IMR-90 (cell line): ENCODE data around the gene PAK4. TPM values are rescaled to one million over a fixed set of nuclear protein-coding genes. Genes with fewer than 3 reads are reported as not detected.

Source experiments
- ATAC-seq: fragments of 200-7000 bp; cut with Tn5 transposase; 2 replicates; pipeline ENCODE4 v1.9.1; 2020; ENCODE audit warnings: low read depth, mild to moderate bottlenecking, moderate library complexity
- BruUV-seq: library from RNA; stranded (reverse); fragments of 400-500 nt; replicated peaks from 2 replicates; lab custom pipeline; 2021; lab: Mats Ljungman, UMichigan
- CTCF ChIA-PET: fragments of 300-600 bp; formaldehyde crosslinking; extraction: SDS; loops from one replicate; lab custom pipeline; 2021; ENCODE audit warnings: antibody characterized with exemption; lab: Yijun Ruan, JAX
- POLR2A ChIA-PET: fragments of 300-600 bp; sonication (Branson Sonifier 250); formaldehyde crosslinking; loops from one replicate; lab custom pipeline; 2022; ENCODE audit warnings: antibody characterized with exemption; ENCODE audit not compliant: unreplicated experiment; lab: Charles Lee
- DNase-seq: peaks from one replicate; pipeline ENCODE4 v3.0.0; 2013
- H2AFZ ChIP-seq: replicated peaks from 2 replicates; pipeline ENCODE3; 2013; ENCODE audit warnings: low read length, mild to moderate bottlenecking; ENCODE audit not compliant: poor library complexity
- H2AK5ac ChIP-seq: 2 replicates; pipeline ENCODE4 v1.6.1; 2013; ENCODE audit warnings: low read depth, low read length, inconsistent platforms
- H2AK9ac ChIP-seq: replicated peaks from 2 replicates; pipeline ENCODE3; 2013; ENCODE audit warnings: mild to moderate bottlenecking, low read depth, low read length, moderate library complexity; ENCODE audit not compliant: poor library complexity
- H2BK120ac ChIP-seq: 2 replicates; pipeline ENCODE4 v1.6.1; 2013; ENCODE audit warnings: low read depth, low read length, inconsistent platforms
- H2BK15ac ChIP-seq: 3 replicates; pipeline ENCODE4 v1.6.1; 2013; ENCODE audit warnings: low read depth, low read length, inconsistent platforms
- H2BK20ac ChIP-seq: 2 replicates; pipeline ENCODE4 v1.6.1; 2013; ENCODE audit warnings: low read depth, mild to moderate bottlenecking, inconsistent platforms, low read length, moderate library complexity
- H2BK5ac ChIP-seq: 2 replicates; pipeline ENCODE4 v1.6.1; 2013; ENCODE audit warnings: mild to moderate bottlenecking, low read depth, low read length, inconsistent platforms; ENCODE audit not compliant: poor library complexity, severe bottlenecking
- H3K14ac ChIP-seq: replicated peaks from 2 replicates; pipeline ENCODE4 v1.6.1; 2013; ENCODE audit warnings: low read depth, low read length, inconsistent platforms
- H3K18ac ChIP-seq: 2 replicates; pipeline ENCODE4 v1.6.1; 2013; ENCODE audit warnings: low read depth, low read length, control low read depth
- H3K23ac ChIP-seq: 2 replicates; pipeline ENCODE4 v1.6.1; 2013; ENCODE audit warnings: low read depth, low read length, inconsistent platforms
- H3K27ac ChIP-seq: 2 replicates; pipeline ENCODE4 v1.5.1; 2013; ENCODE audit warnings: mild to moderate bottlenecking, control low read depth, low read length; ENCODE audit not compliant: insufficient read depth
- H3K27me3 ChIP-seq: 2 replicates; pipeline ENCODE4 v1.6.1; 2013; ENCODE audit warnings: low read length; ENCODE audit not compliant: control insufficient read depth, insufficient read depth
- H3K36me3 ChIP-seq: 2 replicates; pipeline ENCODE4 v1.6.1; 2013; ENCODE audit warnings: low read length, mixed read lengths; ENCODE audit not compliant: control insufficient read depth, insufficient read depth
- H3K4ac ChIP-seq: 2 replicates; pipeline ENCODE4 v1.6.1; 2013; ENCODE audit warnings: low read depth, low read length, inconsistent platforms
- H3K4me1 ChIP-seq: 2 replicates; pipeline ENCODE4 v1.6.1; 2013; ENCODE audit warnings: low read length, mixed read lengths; ENCODE audit not compliant: control insufficient read depth, insufficient read depth
- H3K4me2 ChIP-seq: 2 replicates; pipeline ENCODE4 v1.6.1; 2013; ENCODE audit warnings: low read depth, mild to moderate bottlenecking, control low read depth, low read length, moderate library complexity
- H3K4me3 ChIP-seq: 2 replicates; pipeline ENCODE4 v1.5.1; 2013; ENCODE audit warnings: low read depth, mild to moderate bottlenecking, control low read depth, low read length, moderate library complexity; ENCODE audit not compliant: insufficient read depth
- H3K56ac ChIP-seq: 2 replicates; pipeline ENCODE4 v1.6.1; 2013; ENCODE audit warnings: low read length, inconsistent platforms; ENCODE audit not compliant: insufficient read depth; ENCODE audit errors: extremely low read depth
- H3K79me1 ChIP-seq, 2 experiments: 2 replicates each; pipeline ENCODE4 v1.6.1; 2013; ENCODE audit warnings: low read length in 2 of 2, inconsistent platforms in 1 of 2, low read depth in 1 of 2
- H3K9ac ChIP-seq: 2 replicates; pipeline ENCODE4 v1.6.1; 2013; ENCODE audit warnings: low read depth, low read length, control low read depth
- H3K9me1 ChIP-seq: 2 replicates; pipeline ENCODE4 v1.6.1; 2013; ENCODE audit warnings: low read length, inconsistent platforms; ENCODE audit not compliant: insufficient read depth
- H3K9me3 ChIP-seq: 2 replicates; pipeline ENCODE4 v1.6.1; 2013; ENCODE audit warnings: low read length; ENCODE audit not compliant: control insufficient read depth, insufficient read depth
- H4K20me1 ChIP-seq: 2 replicates; pipeline ENCODE4 v1.6.1; 2013; ENCODE audit warnings: low read length, inconsistent platforms; ENCODE audit not compliant: insufficient read depth
- H4K5ac ChIP-seq: 2 replicates; pipeline ENCODE4 v1.6.1; 2013; ENCODE audit warnings: mild to moderate bottlenecking, low read depth, low read length, control low read depth
- H4K8ac ChIP-seq, 2 experiments: 2 replicates each; pipeline ENCODE4 v1.6.1; 2013; ENCODE audit warnings: low read depth in 2 of 2, low read length in 2 of 2, control low read depth in 1 of 2, inconsistent platforms in 1 of 2
- H4K91ac ChIP-seq: 2 replicates; pipeline ENCODE4 v1.6.1; 2013; ENCODE audit warnings: low read depth, low read length, inconsistent platforms; ENCODE audit not compliant: insufficient read depth
- BHLHE40 ChIP-seq: fragments of 150-350 bp; IDR thresholded peaks from 2 replicates; pipeline ENCODE4 v1.6.1; 2016; ENCODE audit warnings: mild to moderate bottlenecking, low read depth, low read length
- CEBPB ChIP-seq: IDR thresholded peaks from 2 replicates; pipeline ENCODE4 v1.6.1; 2012; ENCODE audit warnings: low read depth, low read length, improper control_type of control experiment
- CHD1 ChIP-seq: IDR thresholded peaks from 2 replicates; pipeline ENCODE4 v1.6.1; 2012; ENCODE audit warnings: low read depth, low read length, improper control_type of control experiment
- FOS ChIP-seq: fragments of 150-350 bp; IDR thresholded peaks from 2 replicates; pipeline ENCODE4 v1.6.1; 2016; ENCODE audit warnings: low read depth, low read length
- MAFK ChIP-seq: IDR thresholded peaks from 2 replicates; pipeline ENCODE4 v1.6.1; 2012; ENCODE audit warnings: low read depth, low read length, improper control_type of control experiment
- MXI1 ChIP-seq: IDR thresholded peaks from 2 replicates; pipeline ENCODE4 v1.6.1; 2012; ENCODE audit warnings: low read depth, mild to moderate bottlenecking, low read length, moderate library complexity, borderline replicate concordance
- NFE2L2 ChIP-seq: fragments of 150-350 bp; IDR thresholded peaks from 2 replicates; pipeline ENCODE4 v1.6.1; 2016; ENCODE audit warnings: low read depth, mild to moderate bottlenecking, low read length
- POLR2A ChIP-seq: IDR thresholded peaks from 2 replicates; pipeline ENCODE4 v1.6.1; 2012; ENCODE audit warnings: mild to moderate bottlenecking, low read depth, low read length
- RCOR1 ChIP-seq: IDR thresholded peaks from 2 replicates; pipeline ENCODE4 v1.6.1; 2012; ENCODE audit warnings: mild to moderate bottlenecking, low read length, improper control_type of control experiment; ENCODE audit not compliant: insufficient replicate concordance
- RFX5 ChIP-seq: IDR thresholded peaks from 2 replicates; pipeline ENCODE4 v1.8.0; 2012; ENCODE audit warnings: low read depth, mild to moderate bottlenecking, low read length, moderate library complexity
- SMC3 ChIP-seq: fragments of 150-350 bp; IDR thresholded peaks from 2 replicates; pipeline ENCODE4 v1.6.1; 2016; ENCODE audit warnings: low read depth, mild to moderate bottlenecking, antibody characterized with exemption, low read length, moderate library complexity
- WGBS, 2 experiments: methylation state at CpG; one replicate each; pipeline versions ENCODE4 v1.1.5 to v1.1.7; 2013; ENCODE audit warnings: missing lambda C conversion rate in 2 of 2; ENCODE audit not compliant: insufficient read length in 1 of 2; ENCODE audit errors: extremely low coverage in 2 of 2; 5-methylcytosine and 5-hydroxymethylcytosine counted together
- dilution Hi-C: fragments of 300-500 bp; cut with HindIII; formaldehyde crosslinking; loops from one replicate; pipeline ENCODE4 v1.14.3; 2018; ENCODE audit warnings: low sequenced_read_pairs; ENCODE audit not compliant: unreplicated experiment
- in situ Hi-C: fragments of 300-500 bp; cut with MboI; formaldehyde crosslinking; loops from 3 replicates; pipeline ENCODE4 v1.14.3; 2019; ENCODE audit warnings: low sequenced_read_pairs, inconsistent platforms, mixed read lengths
- intact Hi-C: fragments of 100-400 bp; cut with micrococcal nuclease; formaldehyde crosslinking; loops from 2 replicates; pipeline ENCODE4 v1.10.0; 2022
- polyA plus RNA-seq, 3 experiments: library from polyadenylated mRNA; depleted of rRNA; stranded (reverse); fragments of >200 nt; gene quantifications; 2 replicates each; pipeline ENCODE4 v1.2.3, GENCODE V29; 2012; ENCODE audit warnings: low replicate concordance in 1 of 3
- total RNA-seq: library from RNA; depleted of rRNA; stranded (reverse); fragments of >200 nt; gene quantifications from 2 replicates; pipeline ENCODE4 v1.2.3, GENCODE V29; 2012
- TF ChIP-seq, protein P1 (sequence below): conservative IDR thresholded peaks from 2 replicates; pipeline ENCODE4 v1.5.1; 2012; ENCODE audit warnings: mild to moderate bottlenecking, low read depth, low read length, improper control_type of control experiment
- TF ChIP-seq, protein P2 (sequence below): fragments of 150-350 bp; IDR thresholded peaks from 2 replicates; pipeline ENCODE4 v1.6.1; 2017; ENCODE audit warnings: mild to moderate bottlenecking, antibody characterized with exemption, low read length, low read depth
- TF ChIP-seq, protein P3 (sequence below): fragments of 150-350 bp; IDR thresholded peaks from 2 replicates; pipeline ENCODE4 v1.6.1; 2016; ENCODE audit warnings: low read depth, mild to moderate bottlenecking, low read length, moderate library complexity, borderline replicate concordance

PAK4 gene
- total and polyA plus RNA-seq, 2 of the 4 experiments (the other 2 are of a cell fraction) = 2.0 to 27.2 TPM

DNA sequence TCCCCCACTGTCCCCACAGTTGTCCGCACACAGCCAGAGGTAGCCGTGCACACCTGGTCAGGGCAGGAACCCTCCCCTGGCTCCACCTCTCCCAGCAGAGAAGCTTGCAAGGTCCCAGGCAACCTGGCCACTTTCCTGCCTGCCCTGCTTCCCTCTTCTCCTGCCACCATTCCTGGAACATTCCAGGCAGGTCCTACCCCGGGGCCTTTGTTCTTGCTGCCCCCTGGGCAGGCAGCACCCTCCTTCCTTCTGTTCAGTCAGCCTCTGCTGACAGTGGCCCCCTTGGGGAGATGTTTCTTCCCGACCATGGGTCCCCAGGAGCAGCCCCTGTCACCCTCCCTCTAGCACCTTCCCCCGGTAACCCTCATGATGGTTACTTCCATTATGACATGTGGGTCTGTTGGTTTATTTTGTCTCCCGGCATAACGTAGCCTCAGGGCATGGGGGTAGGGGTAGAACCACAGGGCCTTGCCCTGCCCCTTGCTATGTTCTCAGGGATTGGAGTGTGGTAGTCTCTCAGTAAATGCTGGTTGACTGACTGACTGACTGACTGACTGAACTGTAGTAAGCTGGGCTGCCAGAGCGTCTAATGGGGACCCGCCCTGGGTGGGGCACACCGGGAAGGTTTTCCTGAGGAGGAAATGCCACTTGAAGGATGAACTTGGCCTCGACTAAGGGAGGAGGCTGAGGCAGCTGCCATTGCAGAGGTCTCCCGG, 10.8 kb downstream of the PAK4 start:
- H3K9ac ChIP-seq = no peak overlapping the region
- TF ChIP-seq MXI1 = no peak
- no peak for TF ChIP-seq BHLHE40
- TF ChIP-seq CHD1 = no peak
- no peak for TF ChIP-seq MAFK
- TF ChIP-seq SMC3 = no peak
- TF ChIP-seq, protein P1, sequence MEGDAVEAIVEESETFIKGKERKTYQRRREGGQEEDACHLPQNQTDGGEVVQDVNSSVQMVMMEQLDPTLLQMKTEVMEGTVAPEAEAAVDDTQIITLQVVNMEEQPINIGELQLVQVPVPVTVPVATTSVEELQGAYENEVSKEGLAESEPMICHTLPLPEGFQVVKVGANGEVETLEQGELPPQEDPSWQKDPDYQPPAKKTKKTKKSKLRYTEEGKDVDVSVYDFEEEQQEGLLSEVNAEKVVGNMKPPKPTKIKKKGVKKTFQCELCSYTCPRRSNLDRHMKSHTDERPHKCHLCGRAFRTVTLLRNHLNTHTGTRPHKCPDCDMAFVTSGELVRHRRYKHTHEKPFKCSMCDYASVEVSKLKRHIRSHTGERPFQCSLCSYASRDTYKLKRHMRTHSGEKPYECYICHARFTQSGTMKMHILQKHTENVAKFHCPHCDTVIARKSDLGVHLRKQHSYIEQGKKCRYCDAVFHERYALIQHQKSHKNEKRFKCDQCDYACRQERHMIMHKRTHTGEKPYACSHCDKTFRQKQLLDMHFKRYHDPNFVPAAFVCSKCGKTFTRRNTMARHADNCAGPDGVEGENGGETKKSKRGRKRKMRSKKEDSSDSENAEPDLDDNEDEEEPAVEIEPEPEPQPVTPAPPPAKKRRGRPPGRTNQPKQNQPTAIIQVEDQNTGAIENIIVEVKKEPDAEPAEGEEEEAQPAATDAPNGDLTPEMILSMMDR = no peak
- no peak for TF ChIP-seq RFX5
- TF ChIP-seq, protein P2, sequence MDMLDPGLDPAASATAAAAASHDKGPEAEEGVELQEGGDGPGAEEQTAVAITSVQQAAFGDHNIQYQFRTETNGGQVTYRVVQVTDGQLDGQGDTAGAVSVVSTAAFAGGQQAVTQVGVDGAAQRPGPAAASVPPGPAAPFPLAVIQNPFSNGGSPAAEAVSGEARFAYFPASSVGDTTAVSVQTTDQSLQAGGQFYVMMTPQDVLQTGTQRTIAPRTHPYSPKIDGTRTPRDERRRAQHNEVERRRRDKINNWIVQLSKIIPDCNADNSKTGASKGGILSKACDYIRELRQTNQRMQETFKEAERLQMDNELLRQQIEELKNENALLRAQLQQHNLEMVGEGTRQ = no peak
- TF ChIP-seq CEBPB = no peak
- TF ChIP-seq FOS = no peak
- no peak for TF ChIP-seq NFE2L2
- TF ChIP-seq RCOR1 = no peak
- no peak for TF ChIP-seq POLR2A
- TF ChIP-seq, protein P3, sequence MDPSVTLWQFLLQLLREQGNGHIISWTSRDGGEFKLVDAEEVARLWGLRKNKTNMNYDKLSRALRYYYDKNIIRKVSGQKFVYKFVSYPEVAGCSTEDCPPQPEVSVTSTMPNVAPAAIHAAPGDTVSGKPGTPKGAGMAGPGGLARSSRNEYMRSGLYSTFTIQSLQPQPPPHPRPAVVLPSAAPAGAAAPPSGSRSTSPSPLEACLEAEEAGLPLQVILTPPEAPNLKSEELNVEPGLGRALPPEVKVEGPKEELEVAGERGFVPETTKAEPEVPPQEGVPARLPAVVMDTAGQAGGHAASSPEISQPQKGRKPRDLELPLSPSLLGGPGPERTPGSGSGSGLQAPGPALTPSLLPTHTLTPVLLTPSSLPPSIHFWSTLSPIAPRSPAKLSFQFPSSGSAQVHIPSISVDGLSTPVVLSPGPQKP = no peak
- peaks cover 9% of the 10 kb centered on the region; the same call in 1 of the 2 replicates for H3K9me1 ChIP-seq
- no peak overlapping the region for H2BK5ac ChIP-seq
- no peaks in the 10 kb centered on the region for H3K27me3 ChIP-seq
- BruUV-seq = no TSS peak
- ChIA-PET POLR2A (no interaction called here), CTCF (no interaction called here)
- H3K23ac ChIP-seq = no peak overlapping the region
- H3K79me1 ChIP-seq = peaks cover 44 to 92% of the 10 kb centered on the region in 2 experiments
- dilution Hi-C loops (no loop called here), intact Hi-C loops (no loop called here), in situ Hi-C loops (no loop called here)
- H3K4ac ChIP-seq = no peak overlapping the region
- H3K18ac ChIP-seq = no peak overlapping the region
- H3K36me3 ChIP-seq = no peaks in the 10 kb centered on the region
- no peak overlapping the region for H4K8ac ChIP-seq
- H2BK15ac ChIP-seq = no peak overlapping the region
- peaks cover 15% of the 10 kb centered on the region; the same call in 1 of the 2 replicates for H3K4me1 ChIP-seq
- peak overlapping the region; percentile 47 for H2AK9ac ChIP-seq
- H4K91ac ChIP-seq = no peak overlapping the region
- ATAC-seq (no peak), DNase-seq (no peak)
- H2AFZ ChIP-seq = peak overlapping the region; percentile 45
- no peak overlapping the region for H3K56ac ChIP-seq
- no peak overlapping the region for H3K4me2 ChIP-seq
- no peak overlapping the region for H3K4me3 ChIP-seq
- H2BK20ac ChIP-seq = no peak overlapping the region
- peaks cover 62% of the 10 kb centered on the region for H4K20me1 ChIP-seq
- H2AK5ac ChIP-seq = no peak overlapping the region
- 0 out of 2 replicates have a peak overlapping the region, but pooled peaks have one; percentile 29 for H3K14ac ChIP-seq
- no peak overlapping the region for H4K5ac ChIP-seq
- H2BK120ac ChIP-seq = no peak overlapping the region
- H3K9me3 ChIP-seq = no peaks in the 10 kb centered on the region
- 93% methylated on average over 5 of the region's 12 CpGs; no CpG with 5 or more reads in 1 of the 2 experiments for WGBS, 2 experiments
- no peak overlapping the region for H3K27ac ChIP-seq
